ENCODE results near the gene SPRN. TPM values are rescaled to one million over a fixed set of nuclear protein-coding genes. Genes with fewer than 3 reads are reported as not detected.
A peak's percentile ranks its signal among the peaks of the same experiment; 100 is the strongest.

Gene SPRN
- total RNA-seq, 4 donors from 2014 or later: 0.34 to 0.71 TPM; not detected in 2

DNA sequence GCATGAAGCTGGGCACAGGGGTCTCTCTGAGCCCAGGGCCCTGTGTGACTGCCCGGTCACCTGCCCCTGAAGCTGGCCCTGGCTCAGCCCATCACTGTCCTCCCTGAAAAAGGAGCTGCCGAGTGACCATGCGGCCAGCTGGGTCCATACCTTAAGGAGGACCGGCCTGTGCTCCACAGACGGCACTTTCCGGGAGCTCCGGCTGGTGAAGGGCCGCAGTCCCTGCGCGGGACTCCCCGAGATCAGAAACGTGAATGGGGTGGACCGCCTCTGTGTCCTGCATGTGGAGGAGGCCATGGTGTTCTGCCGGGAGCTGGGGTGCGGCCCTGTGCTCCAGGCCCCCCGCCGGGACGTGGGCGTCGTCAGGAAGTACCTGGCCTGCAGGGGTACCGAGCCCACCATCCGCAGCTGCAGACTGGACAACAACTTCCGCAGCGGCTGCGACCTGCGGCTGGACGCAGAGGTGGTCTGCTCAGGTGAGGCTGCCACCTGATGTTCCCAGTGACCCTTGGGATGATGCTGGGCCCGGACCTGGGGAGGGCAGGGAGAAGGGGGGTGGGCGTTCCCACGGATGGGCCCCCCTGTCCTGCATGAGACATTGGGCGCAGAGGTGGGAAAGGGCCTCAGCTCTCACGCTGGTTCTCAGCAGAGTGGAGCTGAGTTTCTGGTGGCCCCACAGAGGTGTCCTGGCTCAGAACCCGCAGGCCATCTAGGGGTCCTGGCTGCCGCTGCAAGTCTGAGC is 32.8 kb upstream of the SPRN start:
- DNase-seq (ENCODE audit: extremely low spot score): peak; percentile 77
- intact Hi-C loops (cut with DNase I): no loop called here
- WGBS: 90% methylated on average over 14 of the region's 34 CpGs
- Histone ChIP-seq H3K9me3 (no peaks in the 10 kb centered on the region), H3K4me1 (no peaks in the 10 kb centered on the region), H3K27me3 (no peaks in the 10 kb centered on the region), H3K36me3 (peaks cover 0 to 19% (median 0%) of the 10 kb centered on the region in 4 donors), H3K4me3 (no peak overlapping the region), H3K27ac (replicated peaks in 1 of 4) (no peak overlapping the region)
- TF ChIP-seq, protein P1, sequence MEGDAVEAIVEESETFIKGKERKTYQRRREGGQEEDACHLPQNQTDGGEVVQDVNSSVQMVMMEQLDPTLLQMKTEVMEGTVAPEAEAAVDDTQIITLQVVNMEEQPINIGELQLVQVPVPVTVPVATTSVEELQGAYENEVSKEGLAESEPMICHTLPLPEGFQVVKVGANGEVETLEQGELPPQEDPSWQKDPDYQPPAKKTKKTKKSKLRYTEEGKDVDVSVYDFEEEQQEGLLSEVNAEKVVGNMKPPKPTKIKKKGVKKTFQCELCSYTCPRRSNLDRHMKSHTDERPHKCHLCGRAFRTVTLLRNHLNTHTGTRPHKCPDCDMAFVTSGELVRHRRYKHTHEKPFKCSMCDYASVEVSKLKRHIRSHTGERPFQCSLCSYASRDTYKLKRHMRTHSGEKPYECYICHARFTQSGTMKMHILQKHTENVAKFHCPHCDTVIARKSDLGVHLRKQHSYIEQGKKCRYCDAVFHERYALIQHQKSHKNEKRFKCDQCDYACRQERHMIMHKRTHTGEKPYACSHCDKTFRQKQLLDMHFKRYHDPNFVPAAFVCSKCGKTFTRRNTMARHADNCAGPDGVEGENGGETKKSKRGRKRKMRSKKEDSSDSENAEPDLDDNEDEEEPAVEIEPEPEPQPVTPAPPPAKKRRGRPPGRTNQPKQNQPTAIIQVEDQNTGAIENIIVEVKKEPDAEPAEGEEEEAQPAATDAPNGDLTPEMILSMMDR (IDR thresholded peaks at IDR 0.05): no peak
- no peak for TF ChIP-seq POLR2AphosphoS5 (IDR thresholded peaks at IDR 0.05)
- no peak for TF ChIP-seq POLR2A (IDR thresholded peaks at IDR 0.05; ENCODE audit: low read depth)
- no peak for TF ChIP-seq EP300 (IDR thresholded peaks at IDR 0.05)

DNA sequence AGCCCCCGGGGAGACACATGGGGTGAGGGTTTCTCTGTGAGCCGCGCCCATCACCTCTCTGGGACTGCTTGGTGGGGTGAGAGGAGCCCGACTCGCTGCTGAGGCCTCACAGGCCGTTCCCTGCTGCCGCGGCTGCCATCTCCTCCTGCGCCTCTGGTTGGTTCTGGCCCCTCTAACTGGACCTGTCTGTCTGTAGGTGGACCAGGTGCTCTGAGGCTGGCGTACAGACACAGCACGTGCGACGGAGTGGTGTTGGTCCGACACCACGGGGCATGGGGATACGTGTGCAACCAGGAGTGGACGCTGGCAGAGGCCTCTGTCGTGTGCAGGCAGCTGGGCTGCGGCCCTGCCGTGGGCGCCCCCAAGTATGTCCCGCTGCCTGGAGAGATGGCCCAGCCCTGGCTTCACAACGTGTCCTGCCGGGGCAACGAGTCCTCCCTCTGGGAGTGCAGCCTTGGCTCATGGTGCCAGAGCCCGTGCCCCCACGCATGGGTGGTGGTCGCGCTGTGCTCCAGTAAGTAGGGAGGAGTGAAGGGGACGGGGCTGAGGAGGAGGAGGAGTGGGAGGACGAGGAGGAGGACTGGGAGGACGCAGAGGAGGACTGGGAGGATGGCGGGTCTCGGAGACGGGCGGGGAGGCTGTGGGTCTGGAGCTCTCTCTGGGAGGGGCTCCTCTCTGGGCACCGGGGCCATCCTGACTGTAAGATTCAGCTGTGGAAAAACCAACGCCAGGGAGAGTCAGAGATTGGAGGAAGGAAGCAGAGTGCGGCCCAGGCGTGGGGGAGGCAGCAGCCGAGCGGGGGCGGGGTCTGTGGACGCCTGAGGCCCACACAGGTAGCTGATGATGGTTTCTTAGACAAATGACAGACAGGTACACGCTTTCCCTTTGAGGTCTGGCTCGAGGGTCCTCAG is 31.9 kb upstream of the SPRN start:
- Histone ChIP-seq H3K36me3 (peaks cover 0 to 14% (median 0%) of the 10 kb centered on the region in 4 donors), H3K27me3 (no peaks in the 10 kb centered on the region), H3K27ac (replicated peaks in 1 of 4) (no peak overlapping the region), H3K4me1 (no peaks in the 10 kb centered on the region), H3K4me3 (no peak overlapping the region), H3K9me3 (no peaks in the 10 kb centered on the region)
- TF ChIP-seq, protein P1 (IDR thresholded peaks at IDR 0.05): no peak
- no peak for TF ChIP-seq EP300 (IDR thresholded peaks at IDR 0.05)
- TF ChIP-seq POLR2A (IDR thresholded peaks at IDR 0.05; ENCODE audit: low read depth): no peak
- TF ChIP-seq POLR2AphosphoS5 (IDR thresholded peaks at IDR 0.05): no peak
- intact Hi-C loops (cut with DNase I): no loop called here
- peak; percentile 78 for DNase-seq (ENCODE audit: extremely low spot score)
- 85% methylated on average over 43 of the region's 46 CpGs for WGBS

DNA sequence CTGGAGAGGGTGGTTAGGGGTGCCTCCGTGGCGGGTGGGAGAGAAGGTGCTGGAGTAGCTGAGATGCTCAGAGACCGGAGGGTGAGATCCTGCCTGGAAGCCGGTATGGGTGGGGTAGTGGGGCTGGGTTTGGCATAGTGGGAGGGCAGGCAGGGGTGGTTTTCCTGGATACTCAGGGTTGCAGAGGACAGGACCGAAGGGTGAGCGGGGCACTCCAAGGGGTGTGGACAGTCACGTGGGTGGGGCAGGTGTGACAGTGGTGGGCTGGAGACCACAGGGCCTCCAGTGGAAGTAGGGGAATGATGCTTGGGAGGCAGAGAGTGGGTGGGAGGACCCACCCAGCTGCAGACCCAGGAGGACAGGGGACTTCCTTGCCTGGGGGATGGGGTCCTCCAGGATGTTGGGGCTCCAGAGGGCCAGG is 31.2 kb upstream of the SPRN start:
- TF ChIP-seq, protein P1 (IDR thresholded peaks at IDR 0.05): no peak
- TF ChIP-seq POLR2AphosphoS5 (IDR thresholded peaks at IDR 0.05): no peak
- no peak for TF ChIP-seq EP300 (IDR thresholded peaks at IDR 0.05)
- TF ChIP-seq POLR2A (IDR thresholded peaks at IDR 0.05; ENCODE audit: low read depth): no peak
- WGBS: 84% methylated on average over 7 of the region's 7 CpGs
- intact Hi-C loops (cut with DNase I): no loop called here
- Histone ChIP-seq H3K27ac (replicated peaks in 1 of 4) (no peak overlapping the region), H3K4me3 (no peak overlapping the region), H3K27me3 (no peaks in the 10 kb centered on the region), H3K9me3 (no peaks in the 10 kb centered on the region), H3K4me1 (no peaks in the 10 kb centered on the region), H3K36me3 (peaks cover 0 to 14% (median 0%) of the 10 kb centered on the region in 4 donors)
- DNase-seq (ENCODE audit: extremely low spot score): peak; percentile 81

DNA sequence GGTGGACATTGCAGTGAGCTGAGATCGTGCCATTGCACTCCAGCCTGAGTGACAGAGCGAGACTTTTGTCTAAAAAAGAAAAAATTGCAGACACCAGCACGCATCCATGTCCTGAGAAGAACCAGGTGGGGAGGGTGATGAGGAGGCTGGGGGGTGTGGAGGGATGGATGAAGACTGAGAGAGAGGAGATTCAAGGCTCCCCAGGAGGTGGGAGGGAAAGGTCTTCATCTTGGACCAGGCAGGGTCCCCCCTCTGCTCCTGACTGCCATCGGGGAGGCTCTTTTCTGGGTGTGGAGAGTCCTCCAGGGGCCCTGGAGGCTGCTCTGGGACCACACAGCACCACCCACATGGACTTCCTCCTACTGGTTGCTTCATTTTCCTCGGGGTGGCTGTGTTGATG is 30.8 kb upstream of the SPRN start:
- Histone ChIP-seq H3K27me3 (no peaks in the 10 kb centered on the region), H3K9me3 (no peaks in the 10 kb centered on the region), H3K4me3 (no peak overlapping the region), H3K36me3 (peaks cover 0 to 14% (median 0%) of the 10 kb centered on the region in 4 donors), H3K4me1 (no peaks in the 10 kb centered on the region), H3K27ac (replicated peaks in 1 of 4) (no peak overlapping the region)
- 77% methylated on average over 5 of the region's 5 CpGs for WGBS
- no peak for TF ChIP-seq POLR2A (IDR thresholded peaks at IDR 0.05; ENCODE audit: low read depth)
- TF ChIP-seq, protein P1 (IDR thresholded peaks at IDR 0.05): no peak
- no peak for TF ChIP-seq POLR2AphosphoS5 (IDR thresholded peaks at IDR 0.05)
- no peak for TF ChIP-seq EP300 (IDR thresholded peaks at IDR 0.05)
- DNase-seq (ENCODE audit: extremely low spot score): peak; percentile 45
- intact Hi-C loops (cut with DNase I): no loop called here
